SK-N-SH treated with all-trans-retinoic acid at 6 μM for 48 hours (cell line): ENCODE measurements around the gene CALCOCO2.

Experiments
- GLIS3 ChIP-seq: fragments of 250-450 bp; sonication (Bioruptor Pico); IDR thresholded peaks from 2 replicates; pipeline ENCODE4 v1.5.0; 2020; ENCODE audit warnings: mild to moderate bottlenecking, moderate library complexity
- ZNF70 ChIP-seq: fragments of 450-650 bp; formaldehyde crosslinking; IDR thresholded peaks from 2 replicates; pipeline ENCODE4 v1.5.0; 2020; ENCODE audit warnings: mild to moderate bottlenecking, moderate library complexity
- TF ChIP-seq, protein P1 (sequence below): fragments of 250-450 bp; sonication (Bioruptor Pico); IDR thresholded peaks from 2 replicates; pipeline ENCODE4 v1.5.1; 2020; ENCODE audit warnings: low read depth, mild to moderate bottlenecking, moderate library complexity
- TF ChIP-seq, protein P2 (sequence below): fragments of 250-450 bp; sonication (Bioruptor Pico); IDR thresholded peaks from 2 replicates; pipeline ENCODE4 v1.5.0; 2020; ENCODE audit warnings: mild to moderate bottlenecking, moderate library complexity

DNA sequence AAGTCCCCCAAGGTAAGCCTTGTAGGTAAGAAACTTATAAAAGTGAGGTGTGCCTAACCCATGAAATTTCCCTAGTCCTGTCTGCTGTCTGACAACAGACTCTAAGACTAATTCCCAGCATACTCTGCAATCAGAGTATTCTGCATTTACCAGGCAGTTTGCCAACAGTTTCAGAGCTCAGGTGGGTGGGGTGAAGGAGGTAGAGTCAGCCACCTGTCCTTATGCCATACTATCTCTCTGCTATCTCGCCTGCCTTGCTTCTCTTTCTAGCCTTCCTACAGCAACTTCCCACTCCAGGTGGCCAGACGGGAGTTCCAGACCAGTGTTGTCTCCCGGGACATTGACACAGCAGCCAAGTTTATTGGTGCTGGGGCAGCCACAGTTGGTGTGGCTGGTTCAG, 64.1 kb downstream of the CALCOCO2 start:
- no peak for TF ChIP-seq ZNF70 (CRISPR knock-in tag)
- TF ChIP-seq, protein P1, sequence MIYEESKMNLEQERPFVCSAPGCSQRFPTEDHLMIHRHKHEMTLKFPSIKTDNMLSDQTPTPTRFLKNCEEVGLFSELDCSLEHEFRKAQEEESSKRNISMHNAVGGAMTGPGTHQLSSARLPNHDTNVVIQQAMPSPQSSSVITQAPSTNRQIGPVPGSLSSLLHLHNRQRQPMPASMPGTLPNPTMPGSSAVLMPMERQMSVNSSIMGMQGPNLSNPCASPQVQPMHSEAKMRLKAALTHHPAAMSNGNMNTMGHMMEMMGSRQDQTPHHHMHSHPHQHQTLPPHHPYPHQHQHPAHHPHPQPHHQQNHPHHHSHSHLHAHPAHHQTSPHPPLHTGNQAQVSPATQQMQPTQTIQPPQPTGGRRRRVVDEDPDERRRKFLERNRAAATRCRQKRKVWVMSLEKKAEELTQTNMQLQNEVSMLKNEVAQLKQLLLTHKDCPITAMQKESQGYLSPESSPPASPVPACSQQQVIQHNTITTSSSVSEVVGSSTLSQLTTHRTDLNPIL: no peak
- TF ChIP-seq, protein P2, sequence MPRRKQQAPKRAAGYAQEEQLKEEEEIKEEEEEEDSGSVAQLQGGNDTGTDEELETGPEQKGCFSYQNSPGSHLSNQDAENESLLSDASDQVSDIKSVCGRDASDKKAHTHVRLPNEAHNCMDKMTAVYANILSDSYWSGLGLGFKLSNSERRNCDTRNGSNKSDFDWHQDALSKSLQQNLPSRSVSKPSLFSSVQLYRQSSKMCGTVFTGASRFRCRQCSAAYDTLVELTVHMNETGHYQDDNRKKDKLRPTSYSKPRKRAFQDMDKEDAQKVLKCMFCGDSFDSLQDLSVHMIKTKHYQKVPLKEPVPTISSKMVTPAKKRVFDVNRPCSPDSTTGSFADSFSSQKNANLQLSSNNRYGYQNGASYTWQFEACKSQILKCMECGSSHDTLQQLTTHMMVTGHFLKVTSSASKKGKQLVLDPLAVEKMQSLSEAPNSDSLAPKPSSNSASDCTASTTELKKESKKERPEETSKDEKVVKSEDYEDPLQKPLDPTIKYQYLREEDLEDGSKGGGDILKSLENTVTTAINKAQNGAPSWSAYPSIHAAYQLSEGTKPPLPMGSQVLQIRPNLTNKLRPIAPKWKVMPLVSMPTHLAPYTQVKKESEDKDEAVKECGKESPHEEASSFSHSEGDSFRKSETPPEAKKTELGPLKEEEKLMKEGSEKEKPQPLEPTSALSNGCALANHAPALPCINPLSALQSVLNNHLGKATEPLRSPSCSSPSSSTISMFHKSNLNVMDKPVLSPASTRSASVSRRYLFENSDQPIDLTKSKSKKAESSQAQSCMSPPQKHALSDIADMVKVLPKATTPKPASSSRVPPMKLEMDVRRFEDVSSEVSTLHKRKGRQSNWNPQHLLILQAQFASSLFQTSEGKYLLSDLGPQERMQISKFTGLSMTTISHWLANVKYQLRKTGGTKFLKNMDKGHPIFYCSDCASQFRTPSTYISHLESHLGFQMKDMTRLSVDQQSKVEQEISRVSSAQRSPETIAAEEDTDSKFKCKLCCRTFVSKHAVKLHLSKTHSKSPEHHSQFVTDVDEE (CRISPR knock-in tag): no peak
- TF ChIP-seq GLIS3 (CRISPR knock-in tag): no peak
